Ramos (cell line): Measurements from ENCODE around the gene TEDC1.

Experiments
- in situ Hi-C: fragments of 300-500 bp; cut with MboI; formaldehyde crosslinking; loops from one replicate; pipeline ENCODE4 v1.14.3; 2022; ENCODE audit warnings: low sequenced_read_pairs; ENCODE audit not compliant: unreplicated experiment

TEDC1 gene

GRCh38 chr14:105508601-105509000 is 17.6 kb downstream of the TEDC1 start:
- in situ Hi-C loops: no loop called here

DNA sequence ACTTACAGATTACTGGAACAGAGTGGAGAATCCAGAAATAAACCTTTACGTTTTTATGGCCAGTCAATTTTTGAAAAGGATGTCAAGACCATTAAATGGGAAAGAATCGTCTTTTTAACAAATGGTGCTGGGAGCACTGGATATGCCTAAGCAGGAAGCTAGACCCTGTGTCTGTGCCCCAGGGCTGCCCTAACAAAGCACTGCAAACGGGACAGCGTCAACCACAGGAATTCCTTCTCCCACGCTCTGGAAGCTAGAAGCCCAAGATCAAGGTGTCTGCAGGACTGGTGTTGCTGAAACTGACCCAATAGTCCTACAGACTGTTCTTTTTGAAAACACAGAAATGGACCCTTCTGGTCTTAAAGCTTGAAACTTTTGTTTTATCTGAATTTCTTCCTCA is 26.1 kb downstream of the TEDC1 start:
- in situ Hi-C loops: loop anchor here (5.0 kb wide), 1 partner anchor 145 kb away; no protein-coding TSS in a partner anchor

- in situ Hi-C loops: loop anchor here (5.0 kb wide), 1 partner anchor 148 kb away; no protein-coding TSS in a partner anchor
Measured at GRCh38 chr14:105519946-105520698, 29.1 kb downstream of the TEDC1 start.

GRCh38 chr14:105525326-105525725 is 34.3 kb downstream of the TEDC1 start:
- in situ Hi-C loops: no loop called here

DNA sequence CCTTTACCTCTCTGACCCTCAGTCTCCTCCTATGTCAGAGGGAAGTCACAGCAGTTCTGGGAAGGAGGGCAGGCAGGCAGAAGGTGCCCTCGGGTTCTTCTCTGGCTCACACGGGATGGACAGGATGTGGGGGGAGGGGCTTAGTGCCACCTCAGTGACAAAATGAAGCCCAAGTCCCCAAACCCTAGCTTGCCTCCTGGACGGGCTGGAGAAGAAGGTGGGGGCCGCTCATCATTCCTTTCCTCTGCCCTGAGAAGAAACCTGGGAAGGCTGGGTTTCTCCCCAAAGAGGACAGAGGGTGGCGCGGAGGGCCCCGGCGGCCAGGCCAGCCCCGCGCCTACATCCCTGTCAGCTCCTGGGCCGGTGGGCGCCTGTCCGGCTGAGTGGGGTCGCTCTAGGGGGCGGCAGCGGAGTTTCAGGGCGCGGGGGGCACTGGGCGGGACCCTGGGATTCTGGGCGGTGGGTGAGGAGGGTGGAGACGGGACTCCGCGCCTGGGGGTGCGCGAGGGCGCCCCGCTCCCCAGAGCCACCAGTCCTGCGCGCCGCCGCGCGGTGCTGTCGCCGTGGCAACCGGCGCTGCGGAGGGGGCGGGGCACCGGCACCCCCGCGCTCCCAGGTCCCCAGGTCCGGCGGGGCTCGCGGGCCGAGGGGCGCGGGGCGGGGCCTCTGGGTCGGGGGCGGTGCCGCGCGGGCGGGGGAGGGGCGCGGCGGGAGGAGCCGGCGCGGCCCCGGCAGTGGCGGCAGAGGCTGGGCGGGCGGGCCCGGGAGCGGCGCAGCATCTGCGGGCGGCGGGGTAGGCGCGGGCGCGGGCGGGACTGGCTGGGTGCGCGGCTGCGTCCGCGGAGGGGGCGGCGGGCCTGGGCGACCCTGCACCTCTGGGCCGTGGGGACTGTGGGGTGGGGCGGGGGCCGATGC is 35.1 kb downstream of the TEDC1 start, which contains the start of gene TMEM121:
Gene TMEM121, plus strand, starts transcription at position 723 of the 915 bp plus-strand sequence. CDS start 2,252 bp downstream, outside the sequence.
- in situ Hi-C loops: no loop called here

DNA sequence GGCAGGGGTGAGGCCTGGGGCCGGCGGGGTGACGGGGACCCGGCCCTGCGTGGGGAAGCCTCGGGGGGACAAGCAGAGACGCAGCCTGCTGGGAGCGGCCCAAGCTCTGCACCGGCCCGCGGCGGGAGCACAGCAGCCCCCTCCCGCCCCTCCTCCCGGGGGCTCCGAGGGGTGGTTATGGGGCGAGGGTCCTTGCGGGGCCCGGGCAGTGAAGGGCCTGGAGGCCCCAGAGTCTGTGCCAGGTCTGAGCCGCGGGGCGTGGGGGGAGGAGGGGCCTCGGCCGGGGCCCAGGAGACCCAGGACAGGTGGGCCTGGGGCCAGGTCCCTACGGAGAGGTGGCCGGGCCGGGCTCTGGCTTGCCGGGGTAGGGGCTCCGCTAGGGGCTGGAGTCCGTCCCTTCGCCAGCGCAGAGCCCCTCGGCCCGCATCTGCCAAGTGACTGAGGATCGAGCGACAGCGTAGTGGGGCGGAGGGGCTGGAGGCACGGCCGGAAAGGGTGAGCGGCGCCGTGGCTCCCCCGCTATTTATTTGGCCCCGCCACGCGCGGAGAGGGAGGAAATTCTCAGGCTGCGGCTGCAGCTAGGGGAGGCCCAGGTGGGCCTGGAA is 35.8 kb downstream of the TEDC1 start:
- in situ Hi-C loops: no loop called here

- in situ Hi-C loops: no loop called here
Measured at GRCh38 chr14:105527381-105527825, 36.4 kb downstream of the TEDC1 start.

DNA sequence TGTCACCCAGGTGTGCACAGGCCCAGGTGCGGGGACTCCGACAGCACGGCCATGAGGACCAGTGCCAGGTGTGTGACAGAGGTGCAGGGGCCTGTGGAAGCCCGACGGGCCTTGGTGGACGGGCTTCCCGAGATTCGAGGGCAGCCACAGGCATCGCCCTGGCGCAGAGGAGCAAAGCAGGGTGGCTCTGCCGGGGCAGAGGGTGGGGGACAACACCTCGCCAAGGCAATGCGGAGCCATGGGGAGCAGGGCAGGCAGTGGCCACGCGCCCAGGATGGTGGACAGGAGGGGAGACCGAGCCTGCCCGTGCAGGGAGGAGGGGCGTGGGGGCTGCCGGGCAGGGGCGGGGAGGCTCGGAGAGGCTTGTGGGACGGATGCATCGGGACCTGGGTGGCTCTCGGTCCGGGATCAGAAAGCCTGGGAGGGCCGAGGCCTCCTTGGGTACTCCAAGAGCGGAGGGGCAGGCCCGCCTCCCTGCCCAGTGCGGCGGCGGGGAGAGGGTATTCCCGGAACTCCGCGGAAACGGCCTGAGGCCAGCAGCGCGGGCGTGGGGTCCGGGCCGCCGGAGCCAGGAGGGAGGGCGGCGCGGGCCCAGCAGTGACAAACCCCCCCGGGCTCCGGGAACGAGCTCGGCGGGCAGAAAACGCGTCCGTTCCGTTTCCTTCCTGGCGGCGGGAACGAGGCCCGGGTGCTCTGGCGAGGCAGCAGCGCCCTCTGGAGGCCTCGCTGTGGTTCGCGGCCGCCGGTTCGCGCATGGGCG is 37.0 kb downstream of the TEDC1 start:
- in situ Hi-C loops: no loop called here

DNA sequence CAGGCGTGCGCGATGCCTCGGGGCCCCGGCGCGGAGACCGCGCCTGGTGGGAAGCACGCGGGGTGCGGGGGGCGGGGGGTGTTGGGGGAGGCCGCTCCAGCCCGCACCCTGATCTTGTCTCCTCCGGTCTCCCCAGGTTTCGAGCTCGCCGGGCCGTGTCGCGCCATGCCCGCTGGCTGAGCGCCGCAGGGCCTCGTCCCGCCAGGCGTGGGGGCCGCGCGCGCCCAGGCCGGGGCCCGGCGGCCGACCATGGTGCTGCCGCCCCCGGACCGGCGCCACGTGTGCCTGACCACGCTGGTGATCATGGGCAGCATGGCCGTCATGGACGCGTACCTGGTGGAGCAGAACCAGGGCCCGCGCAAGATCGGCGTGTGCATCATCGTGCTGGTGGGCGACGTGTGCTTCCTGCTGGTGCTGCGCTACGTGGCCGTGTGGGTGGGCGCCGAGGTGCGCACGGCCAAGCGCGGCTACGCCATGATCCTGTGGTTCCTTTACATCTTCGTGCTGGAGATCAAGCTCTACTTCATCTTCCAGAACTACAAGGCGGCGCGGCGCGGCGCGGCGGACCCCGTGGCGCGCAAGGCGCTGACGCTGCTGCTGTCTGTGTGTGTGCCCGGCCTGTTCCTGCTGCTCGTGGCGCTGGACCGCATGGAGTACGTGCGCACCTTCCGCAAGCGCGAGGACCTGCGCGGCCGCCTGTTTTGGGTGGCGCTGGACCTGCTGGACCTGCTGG is 37.7 kb downstream of the TEDC1 start:
- in situ Hi-C loops: no loop called here

- in situ Hi-C loops: no loop called here
Measured at GRCh38 chr14:105529319-105529568, 38.2 kb downstream of the TEDC1 start.

DNA sequence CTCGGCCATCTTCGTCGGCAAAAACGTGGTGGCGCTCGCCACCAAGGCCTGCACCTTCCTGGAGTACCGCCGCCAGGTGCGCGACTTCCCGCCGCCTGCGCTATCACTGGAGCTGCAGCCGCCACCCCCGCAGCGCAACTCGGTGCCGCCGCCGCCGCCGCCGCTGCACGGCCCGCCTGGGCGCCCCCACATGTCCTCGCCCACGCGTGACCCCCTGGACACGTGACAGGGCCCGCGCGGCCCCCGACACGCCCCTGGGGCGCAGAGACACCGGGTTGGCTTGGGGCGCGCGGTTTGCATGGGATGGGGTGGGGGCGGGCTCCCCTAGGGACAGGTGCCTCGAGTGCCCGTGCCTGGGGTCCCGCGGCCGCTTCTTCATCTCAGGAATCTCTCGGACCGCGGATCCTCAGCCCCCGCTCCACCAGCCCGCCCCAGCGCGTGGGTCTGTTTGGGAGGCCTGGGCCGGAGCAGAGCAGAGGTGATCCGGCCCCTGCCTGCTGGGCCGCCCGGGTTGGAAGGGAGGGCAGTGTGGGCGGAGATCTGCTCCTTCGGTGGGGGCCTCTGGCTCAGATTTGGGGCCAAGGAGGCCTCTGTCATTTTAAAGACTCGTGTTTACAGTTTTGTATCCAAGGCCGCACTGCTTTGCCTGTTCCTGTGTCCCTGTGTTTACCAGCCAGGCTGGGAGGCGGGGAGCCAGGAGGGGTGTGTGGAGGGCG is 38.7 kb downstream of the TEDC1 start:
- in situ Hi-C loops: loop anchor here (10.0 kb wide), 1 partner anchor 965 kb away; no protein-coding TSS in a partner anchor

- in situ Hi-C loops: loop anchor here (10.0 kb wide), 1 partner anchor 964 kb away; no protein-coding TSS in a partner anchor
Measured at GRCh38 chr14:105530285-105531087, 39.4 kb downstream of the TEDC1 start.

DNA sequence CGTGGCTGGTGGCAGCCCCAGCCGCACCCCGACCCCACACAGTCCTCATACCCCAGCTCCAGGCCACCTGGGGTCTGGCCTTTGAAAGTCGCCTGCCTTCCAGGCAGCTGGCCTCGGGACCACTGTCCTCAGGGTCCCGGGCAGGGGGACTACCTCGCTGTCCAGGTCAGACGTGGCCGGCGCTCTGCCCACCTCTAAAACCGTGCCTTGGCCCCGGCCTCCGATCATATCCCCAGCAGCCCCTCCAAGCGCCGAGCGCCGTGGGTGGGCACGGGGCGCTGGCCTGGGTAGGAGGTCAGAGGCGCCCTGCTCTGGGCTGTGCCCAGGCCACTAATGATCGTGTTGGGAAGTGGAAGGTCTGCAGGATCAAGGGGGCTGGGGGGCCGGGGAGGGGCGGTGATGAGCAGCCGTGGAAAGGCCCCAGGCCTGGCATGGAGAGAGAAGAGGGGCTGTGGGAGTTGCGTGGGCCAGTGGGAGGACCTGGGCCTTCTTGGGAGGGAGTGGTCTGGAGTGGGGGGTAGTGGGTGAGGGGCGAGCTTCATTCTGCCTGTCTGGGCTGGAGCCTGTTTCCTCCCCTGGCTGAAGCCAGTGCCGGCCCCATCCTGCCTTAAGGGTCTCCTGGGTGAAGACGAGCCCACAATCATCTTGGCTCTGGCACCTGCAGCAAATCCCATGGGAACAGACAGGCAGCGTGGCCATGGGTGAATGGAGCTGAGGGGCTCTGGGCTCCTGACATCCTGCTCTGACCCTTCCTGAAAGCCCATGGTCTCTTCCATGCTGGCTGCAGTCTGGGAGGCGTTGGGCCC is 40.2 kb downstream of the TEDC1 start:
- in situ Hi-C loops: loop anchor here (10.0 kb wide), 1 partner anchor 964 kb away; no protein-coding TSS in a partner anchor

DNA sequence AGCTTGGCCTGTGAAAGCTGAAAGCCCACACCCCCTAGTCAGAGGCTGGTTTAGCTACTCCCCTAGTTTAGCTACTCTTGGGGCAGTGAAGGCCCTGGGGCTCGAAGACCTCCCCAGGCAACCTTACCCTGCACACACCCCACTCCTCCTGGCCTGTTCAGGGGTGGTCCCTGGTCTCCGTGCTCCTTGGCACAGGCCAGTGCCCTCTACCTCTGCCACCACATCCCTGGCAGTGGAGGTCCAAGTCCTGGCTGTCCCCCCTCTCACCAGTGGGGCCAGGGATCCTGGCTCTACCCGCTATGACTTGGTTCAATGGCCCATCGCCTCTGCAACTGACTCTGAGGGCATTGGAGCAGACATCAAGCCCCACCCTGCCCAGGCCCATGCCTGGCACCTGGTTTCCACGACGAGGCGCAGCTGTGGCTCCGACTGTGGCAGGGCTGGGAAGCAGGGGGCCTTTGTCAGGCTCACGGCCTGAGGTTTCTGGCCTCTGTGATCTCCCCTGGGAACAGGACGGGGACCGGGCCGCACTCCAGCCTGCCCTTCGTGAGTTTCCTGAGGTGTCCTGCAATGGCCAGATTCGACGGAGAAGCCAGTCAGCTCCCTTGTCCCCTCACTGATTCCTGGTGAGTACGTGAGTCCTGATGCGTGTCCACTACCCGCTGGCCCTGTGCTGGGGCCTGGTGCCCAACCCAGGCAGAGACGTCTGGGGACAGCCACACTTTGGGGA is 41.0 kb downstream of the TEDC1 start:
- in situ Hi-C loops: loop anchor here (10.0 kb wide), 1 partner anchor 963 kb away; no protein-coding TSS in a partner anchor

DNA sequence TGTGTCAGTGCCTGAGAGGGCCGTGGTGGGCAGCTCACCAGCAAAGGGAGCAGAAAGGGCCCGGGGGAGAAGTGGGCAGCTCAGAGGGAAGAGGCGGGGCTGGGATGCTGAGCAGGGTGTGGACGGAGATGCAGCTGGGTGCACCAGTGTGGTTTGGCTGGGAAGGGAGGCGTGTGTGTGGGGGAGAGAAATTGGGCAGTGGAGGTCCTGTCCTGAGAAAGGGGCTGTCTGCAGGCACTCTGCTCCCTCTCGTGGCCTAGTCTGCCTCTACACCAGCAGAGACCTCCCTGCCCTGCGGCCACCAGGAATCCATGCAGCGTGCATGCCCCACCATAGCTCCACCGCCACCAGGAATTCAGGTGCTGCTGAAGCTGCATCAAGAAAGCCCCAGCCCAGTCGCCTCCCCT is 41.7 kb downstream of the TEDC1 start:
- in situ Hi-C loops: loop anchor here (10.0 kb wide), 1 partner anchor 962 kb away; no protein-coding TSS in a partner anchor

DNA sequence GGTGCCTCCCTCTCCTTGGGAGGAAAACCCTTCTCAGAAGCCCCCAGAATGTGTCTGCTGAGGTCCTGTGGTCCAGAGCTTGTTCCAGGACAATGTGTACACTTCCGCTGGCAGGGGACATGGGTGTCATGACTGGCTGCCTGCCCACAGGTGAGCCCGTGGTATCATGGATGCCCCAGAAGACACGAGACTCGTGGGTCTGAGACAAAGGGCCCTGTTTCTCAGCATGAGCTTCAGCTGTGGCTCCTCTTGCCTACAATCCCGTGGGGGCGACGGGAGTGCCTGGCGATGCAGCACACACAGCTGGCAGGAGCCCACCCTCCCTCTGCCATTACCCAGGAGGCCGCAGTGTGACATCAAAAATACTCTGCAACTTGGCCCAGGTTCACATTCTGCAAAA is 42.3 kb downstream of the TEDC1 start:
- in situ Hi-C loops: loop anchor here (10.0 kb wide), 1 partner anchor 961 kb away; no protein-coding TSS in a partner anchor
